Keratinocyte (primary cell): ENCODE data around the gene TMEM191C. TPM values are rescaled to one million over a fixed set of nuclear protein-coding genes. Genes with fewer than 3 reads are reported as not detected.
A peak's percentile ranks its signal among the peaks of the same experiment; 100 is the strongest.
"Not testable (repeated sequence)": the region's sequence is repeated elsewhere in the genome, so short reads cannot be mapped to it uniquely, and the experiment has no call there.

Source experiments
- DNase-seq: peaks from one replicate; pipeline ENCODE4 v3.0.0-alpha.2; 2011; ENCODE audit warnings: low read depth, missing footprints, low spot score
- FAIRE-seq: peaks from 2 replicates; lab custom pipeline; 2011; peaks lifted over from hg19 to GRCh38; lab: Jason Lieb, UNC
- H2AFZ ChIP-seq: 2 replicates; pipeline ENCODE4 v1.6.0; 2012; ENCODE audit warnings: low read length, control low read depth, inconsistent platforms; ENCODE audit not compliant: control insufficient read depth
- H3K27ac ChIP-seq: 2 replicates; pipeline ENCODE4 v1.5.1; 2011; ENCODE audit warnings: low read length; ENCODE audit not compliant: control insufficient read depth, insufficient read depth
- H3K27me3 ChIP-seq: 3 replicates; pipeline ENCODE4 v1.6.0; 2011; ENCODE audit warnings: low read length; ENCODE audit not compliant: control insufficient read depth, insufficient read depth; ENCODE audit errors: extremely low read depth
- H3K36me3 ChIP-seq, 2 experiments: 2 replicates in 1 of 2; 3 replicates in 1 of 2; pipeline ENCODE4 v1.5.1; 2011; ENCODE audit warnings: low read length in 2 of 2, mild to moderate bottlenecking in 1 of 2; ENCODE audit not compliant: control insufficient read depth in 2 of 2, insufficient read depth in 2 of 2; ENCODE audit errors: extremely low read depth in 1 of 2
- H3K4me1 ChIP-seq: 3 replicates; pipeline ENCODE4 v1.5.1; 2011; ENCODE audit warnings: low read length; ENCODE audit not compliant: control insufficient read depth, insufficient read depth; ENCODE audit errors: extremely low read depth
- H3K4me2 ChIP-seq: 3 replicates; pipeline ENCODE4 v1.6.0; 2011; ENCODE audit warnings: low read depth, low read length; ENCODE audit not compliant: control insufficient read depth, insufficient read depth; ENCODE audit errors: extremely low read depth
- H3K4me3 ChIP-seq, 3 experiments: fragments of 200-600 bp in 1 of 3; sonication (generic) in 1 of 3; 2 replicates in 2 of 3; 3 replicates in 1 of 3; pipeline ENCODE4 v1.5.1; 2011 to 2016; ENCODE audit warnings: low read length in 3 of 3, mild to moderate bottlenecking in 3 of 3, control low read depth in 2 of 3, inconsistent platforms in 1 of 3, low read depth in 1 of 3, mixed read lengths in 1 of 3, mixed run types in 1 of 3, moderate library complexity in 1 of 3; ENCODE audit not compliant: control insufficient read depth in 2 of 3, insufficient read depth in 2 of 3; ENCODE audit errors: extremely low read depth in 1 of 3
- H3K79me2 ChIP-seq: 2 replicates; pipeline ENCODE4 v1.6.0; 2012; ENCODE audit warnings: low read length; ENCODE audit not compliant: control insufficient read depth, insufficient read depth
- H3K9ac ChIP-seq: 3 replicates; pipeline ENCODE4 v1.6.0; 2011; ENCODE audit warnings: low read length; ENCODE audit not compliant: control insufficient read depth, insufficient read depth; ENCODE audit errors: extremely low read depth
- H3K9me1 ChIP-seq: 3 replicates; pipeline ENCODE4 v1.6.0; 2011; ENCODE audit warnings: low read length; ENCODE audit not compliant: control insufficient read depth, insufficient read depth; ENCODE audit errors: extremely low read depth
- H3K9me3 ChIP-seq: 2 replicates; pipeline ENCODE4 v1.5.1; 2012; ENCODE audit warnings: low read depth, low read length; ENCODE audit not compliant: control insufficient read depth
- H4K20me1 ChIP-seq: 3 replicates; pipeline ENCODE4 v1.6.0; 2011; ENCODE audit warnings: low read length; ENCODE audit not compliant: control insufficient read depth, insufficient read depth; ENCODE audit errors: extremely low read depth
- EZH2 ChIP-seq: IDR thresholded peaks from one replicate; pipeline ENCODE4 v1.6.1; 2012; ENCODE audit warnings: inconsistent platforms, mild to moderate bottlenecking, low read length, moderate library complexity
- dilution Hi-C: fragments of 300-500 bp; cut with MboI; formaldehyde crosslinking; loops from one replicate; pipeline ENCODE4 v1.7.0; 2020; ENCODE audit warnings: low sequenced_read_pairs; ENCODE audit not compliant: extremely low pct_ligation_motif_present
- polyA plus RNA-seq, 5 experiments: library from polyadenylated mRNA; depleted of rRNA in 3 of 5; stranded (reverse) in 3 of 5; stranded (forward) in 1 of 5; unstranded in 1 of 5; fragments of >200 nt; gene quantifications; 1 replicate in 1 of 5; 2 replicates in 3 of 5; 3 replicates in 1 of 5; pipeline versions ENCODE4 v1.2.1 to v1.2.3, GENCODE V29; 2011 to 2012; ENCODE audit warnings: missing spikeins in 2 of 5, low read depth in 1 of 5, low replicate concordance in 1 of 5
- TF ChIP-seq, protein P1 (sequence below), 3 experiments: IDR thresholded peaks in 1 of 3; conservative IDR thresholded peaks in 1 of 3; optimal IDR thresholded peaks in 1 of 3; 2 replicates in 2 of 3; 3 replicates in 1 of 3; pipeline versions ENCODE3 to v1.5.1; 2011; ENCODE audit warnings: low read length in 3 of 3, mild to moderate bottlenecking in 3 of 3, moderate library complexity in 2 of 3, control low read depth in 1 of 3, inconsistent platforms in 1 of 3; ENCODE audit not compliant: insufficient read depth in 2 of 3; ENCODE audit errors: extremely low read depth in 1 of 3

Gene TMEM191C
- polyA plus RNA-seq, 1 donor (not counting 4 experiments of a cell fraction or from before 2014, with no cell fraction given), result 0.31 TPM

GRCh38 chr22:21457023-21457787, 10.0 kb upstream of the TMEM191C start:
- DNase-seq, result no peak
- Histone ChIP-seq H2AFZ (no peak overlapping the region), H3K4me2 (no peak overlapping the region)

DNA sequence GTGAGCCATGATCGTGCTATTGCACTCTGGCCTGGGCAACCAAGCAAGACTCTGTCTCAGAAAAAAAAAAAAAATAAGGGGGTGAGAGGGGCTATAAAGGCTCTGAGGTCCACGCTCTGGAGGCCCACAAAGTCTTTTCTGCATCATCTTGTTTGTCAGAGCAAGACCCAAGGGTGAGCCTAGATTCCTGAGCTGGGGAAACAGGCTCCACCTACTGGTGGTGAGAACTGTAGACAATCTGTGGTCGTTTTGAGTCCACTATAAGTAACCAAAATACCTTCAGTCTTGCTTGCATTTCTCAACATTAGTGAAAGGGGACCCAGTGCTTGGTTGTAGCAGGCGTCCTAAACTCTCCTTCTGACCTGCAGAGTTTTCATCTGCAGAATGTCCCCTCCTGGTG, 4.5 kb upstream of the TMEM191C start:
- H3K36me3 ChIP-seq, FAIRE-seq: not testable (repeated sequence)

More at GRCh38 chr22:21457023-21457787, 10.0 kb upstream of the TMEM191C start:
- Histone ChIP-seq H3K4me3 (no peak overlapping the region), H4K20me1 (no peaks in the 10 kb centered on the region), H3K79me2 (no peaks in the 10 kb centered on the region), H3K27ac (no peak overlapping the region), H3K4me1 (no peaks in the 10 kb centered on the region), H3K36me3 (no peaks in the 10 kb centered on the region), H3K9me1 (no peaks in the 10 kb centered on the region), H3K9ac (no peak overlapping the region), H3K9me3 (no peaks in the 10 kb centered on the region), H3K27me3 (no peaks in the 10 kb centered on the region)
- TF ChIP-seq, protein P1, sequence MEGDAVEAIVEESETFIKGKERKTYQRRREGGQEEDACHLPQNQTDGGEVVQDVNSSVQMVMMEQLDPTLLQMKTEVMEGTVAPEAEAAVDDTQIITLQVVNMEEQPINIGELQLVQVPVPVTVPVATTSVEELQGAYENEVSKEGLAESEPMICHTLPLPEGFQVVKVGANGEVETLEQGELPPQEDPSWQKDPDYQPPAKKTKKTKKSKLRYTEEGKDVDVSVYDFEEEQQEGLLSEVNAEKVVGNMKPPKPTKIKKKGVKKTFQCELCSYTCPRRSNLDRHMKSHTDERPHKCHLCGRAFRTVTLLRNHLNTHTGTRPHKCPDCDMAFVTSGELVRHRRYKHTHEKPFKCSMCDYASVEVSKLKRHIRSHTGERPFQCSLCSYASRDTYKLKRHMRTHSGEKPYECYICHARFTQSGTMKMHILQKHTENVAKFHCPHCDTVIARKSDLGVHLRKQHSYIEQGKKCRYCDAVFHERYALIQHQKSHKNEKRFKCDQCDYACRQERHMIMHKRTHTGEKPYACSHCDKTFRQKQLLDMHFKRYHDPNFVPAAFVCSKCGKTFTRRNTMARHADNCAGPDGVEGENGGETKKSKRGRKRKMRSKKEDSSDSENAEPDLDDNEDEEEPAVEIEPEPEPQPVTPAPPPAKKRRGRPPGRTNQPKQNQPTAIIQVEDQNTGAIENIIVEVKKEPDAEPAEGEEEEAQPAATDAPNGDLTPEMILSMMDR (optimal IDR thresholded peaks at IDR 0.05 in 1 of 3, IDR thresholded peaks at IDR 0.05 in 1 of 3, conservative IDR thresholded peaks at IDR 0.05 in 1 of 3; ENCODE audit: extremely low read depth in 1 of 3, insufficient read depth in 2 of 3, low read length in 3 of 3), result no peak
- TF ChIP-seq EZH2, result no peak
- no peak for FAIRE-seq
- dilution Hi-C loops, result no loop called here

GRCh38 chr22:21468194-21469096, 1.3 kb downstream of the TMEM191C start:
- H3K27ac ChIP-seq, H3K79me2 ChIP-seq, H3K27me3 ChIP-seq, H3K9me3 ChIP-seq, dilution Hi-C loops, H3K4me3 ChIP-seq, H3K9me1 ChIP-seq, H3K4me2 ChIP-seq, H4K20me1 ChIP-seq, FAIRE-seq, H3K9ac ChIP-seq, H3K4me1 ChIP-seq, H2AFZ ChIP-seq, H3K36me3 ChIP-seq: not testable (repeated sequence)
- peak; percentile 77 for DNase-seq

More for the DNA sequence above, 4.5 kb upstream of the TMEM191C start:
- H3K9ac ChIP-seq, H3K27me3 ChIP-seq, DNase-seq, H3K79me2 ChIP-seq, H3K27ac ChIP-seq, H3K4me2 ChIP-seq, H3K9me1 ChIP-seq, H3K4me1 ChIP-seq, H3K4me3 ChIP-seq, H2AFZ ChIP-seq, dilution Hi-C loops, H4K20me1 ChIP-seq, H3K9me3 ChIP-seq: not testable (repeated sequence)
